ENCODE measurements around the gene DISP3.

DISP3 gene

DNA sequence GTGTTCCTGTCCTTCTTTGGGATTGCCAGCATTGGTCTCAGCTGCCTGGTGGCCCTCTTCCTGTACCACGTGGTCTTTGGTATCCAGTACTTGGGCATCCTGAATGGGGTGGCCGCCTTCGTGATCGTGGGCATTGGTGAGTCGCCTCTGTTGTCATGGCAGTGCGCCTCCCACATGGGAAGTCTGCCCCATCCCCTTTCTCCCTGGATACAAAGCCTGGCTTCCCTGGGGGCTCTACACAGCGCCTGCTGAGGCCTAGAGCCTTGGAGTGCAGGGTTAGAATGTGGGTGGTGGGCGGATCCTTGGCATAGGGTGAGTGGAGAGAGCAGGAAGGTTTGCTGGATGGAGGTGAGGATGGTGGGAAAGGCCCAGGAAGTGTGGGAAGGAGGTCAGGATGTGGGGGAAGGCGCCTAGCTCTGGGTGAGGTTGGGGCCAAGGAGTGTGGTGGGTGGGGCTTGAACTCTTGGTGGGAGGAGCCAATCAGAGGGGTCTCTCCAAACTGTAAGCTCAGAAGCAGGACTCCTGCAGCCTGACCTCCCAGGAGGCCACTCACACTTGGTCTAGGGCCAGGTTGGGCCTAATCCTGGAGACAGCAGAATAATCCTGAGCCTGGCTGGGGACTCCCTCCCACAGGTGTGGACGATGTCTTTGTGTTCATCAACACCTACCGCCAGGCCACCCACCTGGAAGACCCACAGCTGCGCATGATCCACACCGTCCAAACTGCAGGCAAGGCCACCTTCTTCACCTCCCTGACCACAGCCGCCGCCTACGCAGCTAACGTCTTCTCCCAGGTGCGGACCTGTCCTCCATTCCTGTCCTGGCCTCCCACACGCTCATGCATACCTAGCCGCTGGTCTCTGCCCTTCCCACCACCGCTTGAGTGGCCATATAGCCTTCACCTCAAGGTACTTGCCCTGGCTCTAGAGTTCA, 36.7 kb downstream of the DISP3 start:
- DNase-seq (ENCODE audit: low read depth): no peak

DNA sequence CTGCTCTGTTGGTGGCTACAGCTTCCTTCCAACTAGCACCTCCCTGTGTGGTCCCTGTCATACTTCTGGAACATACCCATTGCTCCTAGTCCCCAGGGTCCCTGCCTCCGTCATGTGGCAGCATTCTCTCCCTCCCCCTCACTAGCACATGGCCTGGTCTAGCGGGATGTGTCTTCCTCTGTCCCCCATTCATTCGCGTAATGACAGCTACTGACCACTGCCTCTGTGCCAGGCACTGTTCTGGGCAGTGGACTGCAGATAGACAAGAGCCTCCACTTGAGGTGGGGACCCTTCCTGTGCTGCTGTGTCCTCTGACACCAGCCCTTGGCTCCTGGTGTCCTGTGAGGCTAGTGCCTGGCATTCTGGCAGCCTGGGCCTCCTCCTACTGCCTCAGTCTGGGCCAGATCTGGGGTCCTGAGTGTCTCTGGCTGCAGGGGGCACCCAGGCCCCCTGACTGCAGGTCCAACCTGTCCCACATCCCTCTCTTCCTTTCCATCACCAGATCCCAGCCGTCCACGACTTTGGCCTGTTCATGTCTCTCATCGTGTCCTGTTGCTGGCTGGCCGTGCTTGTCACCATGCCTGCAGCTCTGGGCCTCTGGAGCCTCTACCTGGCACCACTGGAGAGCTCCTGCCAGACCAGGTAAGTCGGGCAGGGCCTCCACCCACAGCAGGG, 38.1 kb downstream of the DISP3 start:
- DNase-seq (ENCODE audit: low read depth): no peak

- DNase-seq (ENCODE audit: low read depth): no peak
Measured at GRCh38 chr1:11518016-11518701, 39.2 kb downstream of the DISP3 start.

- DNase-seq (ENCODE audit: low read depth): no peak
Measured at GRCh38 chr1:11518791-11519628, 40.1 kb downstream of the DISP3 start.

- DNase-seq (ENCODE audit: low read depth): no peak
Measured at GRCh38 chr1:11519629-11520031, 40.7 kb downstream of the DISP3 start.

GRCh38 chr1:11520531-11521233, 41.7 kb downstream of the DISP3 start:
- DNase-seq (ENCODE audit: low read depth): no peak

GRCh38 chr1:11521582-11522399, 42.8 kb downstream of the DISP3 start:
- no peak for DNase-seq (ENCODE audit: low read depth)

DNA sequence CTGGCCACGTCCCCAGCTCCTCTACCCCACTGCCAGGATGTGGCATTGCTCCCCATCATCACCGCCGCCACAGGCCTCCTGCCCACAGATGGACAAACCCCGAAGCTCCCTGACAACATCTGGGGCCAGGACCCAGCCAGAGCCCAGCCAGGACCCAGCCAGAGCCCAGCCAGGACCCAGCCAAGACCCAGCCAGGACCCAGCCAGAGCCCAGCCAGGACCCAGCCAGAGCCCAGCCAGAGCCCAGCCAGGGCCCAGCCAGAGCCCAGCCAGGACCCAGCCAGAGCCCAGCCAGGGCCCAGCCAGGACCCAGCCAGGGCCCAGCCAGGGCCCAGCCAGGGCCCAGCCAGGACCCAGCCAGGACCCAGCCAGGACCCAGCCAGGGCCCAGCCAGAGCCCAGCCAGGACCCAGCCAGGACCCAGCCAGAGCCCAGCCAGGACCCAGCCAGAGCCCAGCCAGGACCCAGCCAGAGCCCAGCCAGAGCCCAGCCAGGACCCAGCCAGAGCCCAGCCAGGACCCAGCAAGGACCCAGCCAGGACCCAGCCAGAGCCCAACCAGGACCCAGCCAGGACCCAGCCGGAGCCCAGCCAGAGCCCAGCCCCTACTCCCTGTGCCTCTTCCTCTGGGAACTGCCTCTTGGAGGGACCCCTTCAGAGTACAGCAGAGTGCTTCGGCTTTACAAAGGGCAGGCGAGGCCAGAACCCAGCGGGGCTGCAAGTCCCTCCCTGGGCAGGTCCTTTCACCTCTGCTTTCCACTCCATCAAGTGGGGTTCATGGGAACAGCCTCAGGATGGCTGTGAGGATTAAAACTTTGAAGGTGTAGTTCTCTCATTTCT, 43.7 kb downstream of the DISP3 start:
- DNase-seq (ENCODE audit: low read depth): no peak

DNA sequence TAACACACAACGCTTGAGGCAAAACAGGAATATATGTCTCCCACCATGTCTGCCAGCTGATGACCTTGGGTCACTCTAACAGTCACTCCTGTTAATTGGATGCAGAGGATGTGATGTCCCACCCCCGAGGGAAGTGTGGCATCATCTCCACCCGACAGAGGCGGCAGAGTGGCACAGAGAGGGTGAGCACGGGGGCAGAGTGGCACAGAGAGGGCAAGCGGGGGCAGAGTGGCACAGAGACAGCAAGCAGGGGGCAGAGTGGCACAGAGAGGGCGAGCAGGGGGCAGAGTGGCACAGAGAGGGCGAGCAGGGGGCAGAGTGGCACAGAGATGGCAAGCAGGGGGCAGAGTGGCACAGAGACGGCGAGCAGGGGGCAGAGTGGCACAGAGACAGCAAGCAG, 44.3 kb downstream of the DISP3 start:
- no peak for DNase-seq (ENCODE audit: low read depth)

DNA sequence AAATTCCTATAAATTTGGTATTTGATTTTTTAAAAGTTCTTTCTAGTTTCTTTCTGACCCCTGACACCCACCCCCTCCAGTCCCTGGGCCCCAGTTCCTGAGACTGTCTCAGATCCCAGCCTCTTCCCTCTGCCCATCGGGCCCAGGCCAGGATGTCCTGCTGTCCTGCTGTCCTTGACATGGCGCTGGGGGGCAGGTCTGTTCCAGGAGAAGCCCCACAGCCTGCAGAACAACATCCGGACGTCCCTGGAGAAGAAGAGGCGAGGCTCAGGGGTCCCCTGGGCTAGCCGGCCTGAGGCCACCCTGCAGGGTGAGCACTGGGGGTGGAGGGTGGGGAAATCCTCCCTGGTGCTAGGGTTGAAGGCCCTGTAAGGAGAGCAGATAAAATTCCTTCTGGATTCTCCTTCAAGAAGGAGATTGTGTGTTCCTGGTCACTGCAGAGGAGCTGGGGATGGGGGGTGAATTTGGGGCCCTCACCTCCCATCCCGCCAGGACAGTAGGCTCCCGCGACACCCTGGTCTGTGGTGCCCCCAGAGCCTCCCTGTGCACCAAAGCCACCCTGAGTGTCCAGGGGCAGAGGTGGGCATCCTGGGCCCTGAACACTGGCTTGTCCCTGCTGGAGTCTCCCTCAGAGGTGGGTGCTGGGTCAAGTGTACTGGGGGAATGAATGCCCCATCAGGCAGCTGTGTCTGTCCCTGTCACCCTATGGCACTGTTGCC, 45.0 kb downstream of the DISP3 start:
- DNase-seq (ENCODE audit: low read depth): no peak

GRCh38 chr1:11524465-11525150, 45.7 kb downstream of the DISP3 start:
- DNase-seq (ENCODE audit: low read depth): no peak

- no peak for DNase-seq (ENCODE audit: low read depth)
Measured at GRCh38 chr1:11525151-11525505, 46.2 kb downstream of the DISP3 start.

DNA sequence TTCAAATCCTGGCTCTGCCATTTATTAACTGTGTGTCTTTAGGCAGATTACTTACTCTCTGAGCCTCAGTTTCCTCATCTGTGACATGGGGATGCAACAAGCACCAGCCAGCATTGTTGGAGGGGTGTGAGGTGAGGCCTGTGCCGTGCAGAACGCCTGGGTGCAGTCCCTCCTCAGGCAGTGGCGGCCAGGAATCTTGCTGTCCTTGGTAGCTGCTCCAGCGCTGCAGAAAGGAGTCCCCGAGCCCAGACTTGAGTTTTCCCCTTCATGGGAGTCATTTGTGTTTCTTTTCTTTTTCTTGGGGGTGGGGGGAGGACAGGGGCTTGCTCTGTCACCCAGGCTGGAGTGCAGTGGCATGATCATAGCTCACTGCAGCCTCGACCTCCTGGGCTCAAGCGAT, 46.6 kb downstream of the DISP3 start:
- DNase-seq (ENCODE audit: low read depth): no peak

DNA sequence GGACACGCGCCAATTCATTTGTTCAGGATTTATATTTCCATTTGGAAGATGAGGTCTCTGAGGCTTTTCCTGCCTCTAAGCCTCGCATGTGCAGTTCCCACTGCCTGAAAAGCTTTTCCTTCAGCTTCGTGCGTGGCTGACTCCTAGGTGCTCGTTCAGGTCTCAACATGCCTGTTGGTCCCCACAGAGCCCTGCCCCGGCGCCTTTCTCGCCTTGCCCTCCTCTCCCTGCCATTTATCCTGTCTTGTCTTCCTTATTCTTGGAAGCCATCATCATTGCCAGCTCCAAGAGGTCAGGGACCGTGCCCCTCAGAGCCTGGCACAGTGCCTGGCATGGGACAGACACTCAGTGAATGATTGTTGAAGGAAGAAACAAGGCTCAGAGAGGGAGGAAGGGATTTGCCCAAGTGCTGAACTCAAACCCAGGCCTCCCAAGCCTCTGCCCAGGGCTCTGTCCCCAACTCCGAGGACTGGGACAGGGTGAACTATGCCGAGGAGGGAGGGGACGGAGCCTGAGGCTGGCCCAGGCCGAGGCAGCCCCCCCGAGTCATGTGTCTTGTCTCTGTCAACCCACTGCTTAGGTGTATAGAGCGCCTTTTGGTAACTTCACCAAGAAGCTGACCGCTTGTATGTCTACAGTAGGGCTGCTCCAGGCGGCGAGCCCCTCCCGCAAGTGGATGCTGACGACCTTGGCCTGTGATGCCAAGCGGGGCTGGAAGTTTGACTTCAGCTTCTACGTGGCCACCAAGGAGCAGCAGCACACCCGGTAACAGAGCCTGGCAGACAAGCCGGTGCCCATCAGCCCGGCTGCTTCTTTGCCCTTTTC, 47.3 kb downstream of the DISP3 start:
- no peak for DNase-seq (ENCODE audit: low read depth)

- DNase-seq (ENCODE audit: low read depth): no peak
Measured at GRCh38 chr1:11527541-11528452, 48.8 kb downstream of the DISP3 start.

- no peak for DNase-seq (ENCODE audit: low read depth)
Measured at GRCh38 chr1:11528611-11529261, 49.8 kb downstream of the DISP3 start.
